ENCODE results near the gene ASPA. TPM values are rescaled to one million over a fixed set of nuclear protein-coding genes. Genes with fewer than 3 reads are reported as not detected.

Gene ASPA
- polyA plus RNA-seq, 1 donor (not counting 4 experiments of a cell fraction or from before 2014, with no cell fraction given) = not detected

DNA sequence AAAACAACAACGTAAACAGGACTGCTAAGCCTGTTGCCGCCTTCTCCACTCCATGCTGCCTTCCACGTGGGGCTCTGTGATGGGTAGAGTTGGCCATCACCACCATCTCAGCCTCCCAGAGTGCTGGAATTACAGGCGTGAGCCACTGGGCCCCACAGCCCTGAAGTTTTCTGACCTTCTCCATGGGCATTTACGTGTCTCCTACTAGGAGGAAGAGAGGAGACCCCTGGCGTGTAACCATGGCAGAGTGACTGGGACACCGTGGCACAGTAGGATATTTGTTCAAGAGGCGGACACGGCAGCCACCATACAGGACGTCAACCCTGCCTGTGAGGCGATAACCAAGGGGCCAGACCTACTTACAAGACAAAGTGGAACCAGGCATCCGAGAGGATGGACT, 50.7 kb downstream of the ASPA start:
- peaks cover 15 to 31% of the 10 kb centered on the region in 2 experiments for H3K36me3 ChIP-seq (ENCODE audit: control insufficient read depth in 2 of 2, extremely low read depth in 1 of 2, insufficient read depth in 2 of 2, low read length in 2 of 2)
- H2AFZ ChIP-seq (ENCODE audit: control insufficient read depth, low read length) = no peak overlapping the region
- no peaks in the 10 kb centered on the region for H3K4me1 ChIP-seq (ENCODE audit: control insufficient read depth, extremely low read depth, insufficient read depth, low read length)
- H3K4me3 ChIP-seq (ENCODE audit: control insufficient read depth in 2 of 3, extremely low read depth in 1 of 3, insufficient read depth in 2 of 3, low read depth in 1 of 3, low read length in 3 of 3) = no peak overlapping the region
- no peaks in the 10 kb centered on the region for H4K20me1 ChIP-seq (ENCODE audit: control insufficient read depth, extremely low read depth, insufficient read depth, low read length)
- no peak overlapping the region for H3K27ac ChIP-seq (ENCODE audit: control insufficient read depth, insufficient read depth, low read length)
- DNase-seq (ENCODE audit: low read depth, low spot score) (no peak), FAIRE-seq (no peak)
- no peaks in the 10 kb centered on the region for H3K79me2 ChIP-seq (ENCODE audit: control insufficient read depth, insufficient read depth, low read length)
- TF ChIP-seq EZH2 (IDR thresholded peaks at IDR 0.05; ENCODE audit: low read length) = no peak
- TF ChIP-seq, protein P1, sequence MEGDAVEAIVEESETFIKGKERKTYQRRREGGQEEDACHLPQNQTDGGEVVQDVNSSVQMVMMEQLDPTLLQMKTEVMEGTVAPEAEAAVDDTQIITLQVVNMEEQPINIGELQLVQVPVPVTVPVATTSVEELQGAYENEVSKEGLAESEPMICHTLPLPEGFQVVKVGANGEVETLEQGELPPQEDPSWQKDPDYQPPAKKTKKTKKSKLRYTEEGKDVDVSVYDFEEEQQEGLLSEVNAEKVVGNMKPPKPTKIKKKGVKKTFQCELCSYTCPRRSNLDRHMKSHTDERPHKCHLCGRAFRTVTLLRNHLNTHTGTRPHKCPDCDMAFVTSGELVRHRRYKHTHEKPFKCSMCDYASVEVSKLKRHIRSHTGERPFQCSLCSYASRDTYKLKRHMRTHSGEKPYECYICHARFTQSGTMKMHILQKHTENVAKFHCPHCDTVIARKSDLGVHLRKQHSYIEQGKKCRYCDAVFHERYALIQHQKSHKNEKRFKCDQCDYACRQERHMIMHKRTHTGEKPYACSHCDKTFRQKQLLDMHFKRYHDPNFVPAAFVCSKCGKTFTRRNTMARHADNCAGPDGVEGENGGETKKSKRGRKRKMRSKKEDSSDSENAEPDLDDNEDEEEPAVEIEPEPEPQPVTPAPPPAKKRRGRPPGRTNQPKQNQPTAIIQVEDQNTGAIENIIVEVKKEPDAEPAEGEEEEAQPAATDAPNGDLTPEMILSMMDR (optimal IDR thresholded peaks at IDR 0.05 in 1 of 3, IDR thresholded peaks at IDR 0.05 in 1 of 3, conservative IDR thresholded peaks at IDR 0.05 in 1 of 3; ENCODE audit: extremely low read depth in 1 of 3, insufficient read depth in 2 of 3, low read length in 3 of 3) = no peak
- H3K27me3 ChIP-seq (ENCODE audit: control insufficient read depth, extremely low read depth, insufficient read depth, low read length) = no peaks in the 10 kb centered on the region
- no peaks in the 10 kb centered on the region for H3K9me3 ChIP-seq (ENCODE audit: control insufficient read depth, low read depth, low read length)
- dilution Hi-C loops (cut with MboI; ENCODE audit: extremely low pct_ligation_motif_present, low sequenced_read_pairs) = no loop called here
- no peak overlapping the region for H3K4me2 ChIP-seq (ENCODE audit: control insufficient read depth, extremely low read depth, insufficient read depth, low read depth, low read length)
- H3K9me1 ChIP-seq (ENCODE audit: control insufficient read depth, extremely low read depth, insufficient read depth, low read length) = no peaks in the 10 kb centered on the region
- no peak overlapping the region for H3K9ac ChIP-seq (ENCODE audit: control insufficient read depth, extremely low read depth, insufficient read depth, low read length)

DNA sequence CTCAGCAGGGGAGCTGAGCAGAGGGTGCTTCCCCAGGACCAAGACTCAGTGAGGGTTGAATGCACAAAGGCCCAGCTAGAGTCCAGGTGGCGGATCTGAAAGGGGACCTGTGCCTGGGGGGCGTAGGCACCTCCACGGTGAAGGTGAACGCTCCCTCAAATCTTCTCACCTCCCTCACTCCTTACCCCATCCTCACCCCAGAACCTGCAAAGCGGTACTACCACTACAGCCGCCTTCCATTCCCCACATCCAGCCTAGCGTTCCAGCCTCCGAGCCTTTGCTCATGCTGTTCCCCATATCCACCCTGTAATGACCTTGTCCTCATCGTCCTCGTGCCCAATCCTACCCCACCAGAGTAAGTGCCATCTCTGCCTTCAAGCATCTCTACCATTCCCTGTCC, 51.2 kb downstream of the ASPA start:
- no peaks in the 10 kb centered on the region for H3K27me3 ChIP-seq (ENCODE audit: control insufficient read depth, extremely low read depth, insufficient read depth, low read length)
- no peaks in the 10 kb centered on the region for H3K4me1 ChIP-seq (ENCODE audit: control insufficient read depth, extremely low read depth, insufficient read depth, low read length)
- H4K20me1 ChIP-seq (ENCODE audit: control insufficient read depth, extremely low read depth, insufficient read depth, low read length) = no peaks in the 10 kb centered on the region
- H3K9me1 ChIP-seq (ENCODE audit: control insufficient read depth, extremely low read depth, insufficient read depth, low read length) = no peaks in the 10 kb centered on the region
- no peak overlapping the region for H3K27ac ChIP-seq (ENCODE audit: control insufficient read depth, insufficient read depth, low read length)
- H3K4me2 ChIP-seq (ENCODE audit: control insufficient read depth, extremely low read depth, insufficient read depth, low read depth, low read length) = no peak overlapping the region
- H2AFZ ChIP-seq (ENCODE audit: control insufficient read depth, low read length) = no peak overlapping the region
- dilution Hi-C loops (cut with MboI; ENCODE audit: extremely low pct_ligation_motif_present, low sequenced_read_pairs) = no loop called here
- no peak overlapping the region for H3K9ac ChIP-seq (ENCODE audit: control insufficient read depth, extremely low read depth, insufficient read depth, low read length)
- H3K36me3 ChIP-seq (ENCODE audit: control insufficient read depth in 2 of 2, extremely low read depth in 1 of 2, insufficient read depth in 2 of 2, low read length in 2 of 2) = peaks cover 15 to 31% of the 10 kb centered on the region in 2 experiments
- no peaks in the 10 kb centered on the region for H3K79me2 ChIP-seq (ENCODE audit: control insufficient read depth, insufficient read depth, low read length)
- FAIRE-seq (no peak), DNase-seq (ENCODE audit: low read depth, low spot score) (no peak)
- H3K4me3 ChIP-seq (ENCODE audit: control insufficient read depth in 2 of 3, extremely low read depth in 1 of 3, insufficient read depth in 2 of 3, low read depth in 1 of 3, low read length in 3 of 3) = no peak overlapping the region
- TF ChIP-seq EZH2 (IDR thresholded peaks at IDR 0.05; ENCODE audit: low read length) = no peak
- TF ChIP-seq, protein P1 (optimal IDR thresholded peaks at IDR 0.05 in 1 of 3, IDR thresholded peaks at IDR 0.05 in 1 of 3, conservative IDR thresholded peaks at IDR 0.05 in 1 of 3; ENCODE audit: extremely low read depth in 1 of 3, insufficient read depth in 2 of 3, low read length in 3 of 3) = no peak
- no peaks in the 10 kb centered on the region for H3K9me3 ChIP-seq (ENCODE audit: control insufficient read depth, low read depth, low read length)
